MM.1S (cell line): Measurements from ENCODE around the gene DNAJC5.

Source experiments
- CTCF ChIP-seq: fragments of 300-600 bp; sonication (generic); IDR thresholded peaks from 2 replicates; pipeline ENCODE4 v1.5.1; 2016; ENCODE audit warnings: antibody characterized with exemption, low read length, mixed read lengths
- EZH2 ChIP-seq: fragments of 300-600 bp; sonication (generic); optimal IDR thresholded peaks from 2 replicates; pipeline ENCODE3; 2017; ENCODE audit warnings: low read depth, mild to moderate bottlenecking, antibody characterized with exemption, low read length, mixed read lengths
- EZH2phosphoT487 ChIP-seq: fragments of 300-600 bp; sonication (generic); IDR thresholded peaks from 2 replicates; pipeline ENCODE4 v1.6.1; 2018; ENCODE audit warnings: antibody characterized with exemption, low read length

- no peak for TF ChIP-seq CTCF
- no peak for TF ChIP-seq EZH2phosphoT487
- no peak for TF ChIP-seq EZH2
Measured at GRCh38 chr20:63974402-63975200, 79.7 kb downstream of the DNAJC5 start.
